Lower lobe of right lung (tissue), 2 donors: ENCODE measurements around the gene COQ3. TPM values are rescaled to one million over a fixed set of nuclear protein-coding genes. Genes with fewer than 3 reads are reported as not detected.

Experiments used
- ATAC-seq, 2 donors: fragments of 200-7000 bp; cut with Tn5 transposase; one replicate each; pipeline ENCODE4 v1.9.1; 2020 to 2022; ENCODE audit warnings: mild to moderate bottlenecking in 2 of 2, moderate library complexity in 2 of 2
- DNase-seq: peaks from one replicate; pipeline ENCODE4 v3.0.0-alpha.2; 2020
- H3K27ac ChIP-seq: fragments of 200-600 bp; one replicate; pipeline ENCODE4 v1.8.0; 2022
- H3K27me3 ChIP-seq: fragments of 200-600 bp; one replicate; pipeline ENCODE4 v1.8.0; 2022; ENCODE audit warnings: low read depth
- H3K36me3 ChIP-seq: fragments of 200-600 bp; one replicate; pipeline ENCODE4 v1.8.0; 2022; ENCODE audit warnings: mild to moderate bottlenecking
- H3K4me1 ChIP-seq: fragments of 200-600 bp; one replicate; pipeline ENCODE4 v1.8.0; 2022
- H3K4me3 ChIP-seq: fragments of 200-600 bp; one replicate; pipeline ENCODE4 v1.8.0; 2022; ENCODE audit warnings: mild to moderate bottlenecking
- H3K9me3 ChIP-seq: fragments of 200-600 bp; one replicate; pipeline ENCODE4 v1.8.0; 2022
- CTCF ChIP-seq: fragments of 200-600 bp; IDR thresholded peaks from one replicate; pipeline ENCODE4 v1.8.0; 2022; ENCODE audit warnings: antibody characterized with exemption, mild to moderate bottlenecking
- intact Hi-C: fragments of 100-400 bp; cut with DNase I; formaldehyde crosslinking; loops from one replicate; pipeline ENCODE4 v1.11.0; 2022
- total RNA-seq: library from RNA; stranded (reverse); fragmentation: NEBNext Ultra II Directional; extraction: Animal tissue kit (Norgen Biotek cat#: 25700); gene quantifications from one replicate; pipeline ENCODE4 v1.2.1, GENCODE V29; 2021
- donor health status: DM: no; HTN: yes; CAD: no; lungs with severe emphysema.

Gene COQ3
- total RNA-seq, 1 donor from 2014 or later, result 2.2 TPM

GRCh38 chr6:99378636-99379035 lies 15.4 kb downstream of the COQ3 start:
- no peak overlapping the region for H3K4me3 ChIP-seq
- peaks cover 4% of the 10 kb centered on the region for H3K36me3 ChIP-seq
- no peak overlapping the region for H3K27ac ChIP-seq
- intact Hi-C loops, result no loop called here
- no peaks in the 10 kb centered on the region for H3K4me1 ChIP-seq
- H3K27me3 ChIP-seq, result no peaks in the 10 kb centered on the region
- DNase-seq (no peak), ATAC-seq (no peak)
- no peaks in the 10 kb centered on the region for H3K9me3 ChIP-seq
- no peak for TF ChIP-seq CTCF

GRCh38 chr6:99369533-99369932 lies 24.5 kb downstream of the COQ3 start:
- TF ChIP-seq CTCF, result no peak
- Histone ChIP-seq H3K4me1 (no peaks in the 10 kb centered on the region), H3K4me3 (no peak overlapping the region), H3K36me3 (no peaks in the 10 kb centered on the region), H3K9me3 (no peaks in the 10 kb centered on the region), H3K27ac (no peak overlapping the region), H3K27me3 (no peaks in the 10 kb centered on the region)
- intact Hi-C loops, result no loop called here
- no peak for ATAC-seq
- DNase-seq, result no peak

GRCh38 chr6:99366852-99367251 lies 27.1 kb downstream of the COQ3 start:
- H3K4me1 ChIP-seq, result no peaks in the 10 kb centered on the region
- DNase-seq (no peak), ATAC-seq (no peak)
- no peak overlapping the region for H3K27ac ChIP-seq
- intact Hi-C loops, result no loop called here
- H3K27me3 ChIP-seq, result no peaks in the 10 kb centered on the region
- no peak for TF ChIP-seq CTCF
- no peaks in the 10 kb centered on the region for H3K36me3 ChIP-seq
- H3K4me3 ChIP-seq, result no peak overlapping the region
- H3K9me3 ChIP-seq, result no peaks in the 10 kb centered on the region

- Histone ChIP-seq H3K36me3 (no peaks in the 10 kb centered on the region), H3K9me3 (no peaks in the 10 kb centered on the region), H3K4me3 (no peak overlapping the region), H3K27me3 (no peaks in the 10 kb centered on the region), H3K4me1 (no peaks in the 10 kb centered on the region), H3K27ac (no peak overlapping the region)
- ATAC-seq, result no peak
- DNase-seq, result no peak
- intact Hi-C loops, result no loop called here
- TF ChIP-seq CTCF, result no peak
These were observed 30.0 kb downstream of the COQ3 start for GRCh38 chr6:99364026-99364425.

GRCh38 chr6:99362678-99363268 lies 31.2 kb downstream of the COQ3 start:
- H3K4me3 ChIP-seq, result no peak overlapping the region
- intact Hi-C loops, result no loop called here
- H3K27me3 ChIP-seq, result no peaks in the 10 kb centered on the region
- TF ChIP-seq CTCF, result no peak
- no peaks in the 10 kb centered on the region for H3K9me3 ChIP-seq
- no peaks in the 10 kb centered on the region for H3K36me3 ChIP-seq
- no peak for ATAC-seq
- no peak for DNase-seq
- no peaks in the 10 kb centered on the region for H3K4me1 ChIP-seq
- no peak overlapping the region for H3K27ac ChIP-seq

GRCh38 chr6:99359800-99360199 lies 34.2 kb downstream of the COQ3 start:
- no peak for DNase-seq
- H3K4me3 ChIP-seq, result no peak overlapping the region
- TF ChIP-seq CTCF, result no peak
- ATAC-seq, result no peak
- H3K27ac ChIP-seq, result no peak overlapping the region
- intact Hi-C loops, result no loop called here
- H3K4me1 ChIP-seq, result no peaks in the 10 kb centered on the region
- H3K27me3 ChIP-seq, result no peaks in the 10 kb centered on the region
- H3K36me3 ChIP-seq, result no peaks in the 10 kb centered on the region
- no peaks in the 10 kb centered on the region for H3K9me3 ChIP-seq
